Right forelimb (tissue), 1 donor: ENCODE data around the gene ARHGAP19.

ENCODE experiments used
- DNase-seq: peaks from one replicate; pipeline ENCODE4 v3.0.0-alpha.2; 2018

The ARHGAP19 gene

DNA sequence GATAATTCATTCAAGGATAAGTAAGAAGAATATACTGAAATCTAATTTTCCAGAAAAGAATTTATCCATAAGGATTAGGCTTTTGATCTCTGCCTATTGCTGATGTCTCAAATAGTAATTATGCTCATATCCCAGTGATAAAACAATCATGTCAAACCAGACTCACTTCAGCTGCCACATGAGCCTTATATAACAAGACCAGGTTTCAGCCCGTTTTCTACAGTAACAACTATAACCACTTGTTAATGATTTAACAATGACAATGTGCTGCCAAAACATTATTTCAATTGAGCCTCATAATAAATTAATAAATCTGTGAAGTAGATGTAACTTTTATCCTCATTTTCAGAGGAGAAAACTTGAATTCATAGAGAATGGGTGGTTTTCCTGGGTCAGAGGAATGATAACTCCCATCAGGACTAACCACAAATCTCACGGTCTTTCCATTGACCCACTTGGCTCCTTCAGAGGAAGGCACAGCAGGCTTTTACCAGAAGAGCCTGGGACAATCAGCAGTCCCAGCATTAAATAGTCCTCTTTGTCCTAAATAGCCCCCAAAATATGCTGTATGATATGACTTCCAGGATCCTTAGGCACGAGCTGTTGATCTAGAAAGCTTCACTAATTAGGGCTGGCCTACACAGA is 64.2 kb downstream of the ARHGAP19 start:
- DNase-seq: no peak

DNA sequence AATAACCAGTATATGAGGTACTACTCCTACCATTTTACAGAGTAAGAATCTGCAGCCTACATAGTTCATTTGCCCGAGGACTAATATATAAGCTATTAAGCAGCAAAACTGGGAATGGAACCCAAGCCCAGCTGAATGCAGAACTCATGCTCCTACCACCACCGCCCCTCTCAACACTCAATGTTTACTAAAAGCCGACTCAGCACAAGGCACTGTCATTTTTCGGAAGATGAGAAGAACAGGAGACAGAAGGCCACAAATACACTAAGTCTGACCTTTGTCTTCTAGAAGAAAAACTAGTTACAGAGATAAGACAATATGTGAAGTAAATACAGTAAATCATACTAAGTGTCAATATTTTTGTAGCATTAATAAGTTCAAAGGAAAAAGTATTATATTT is 66.0 kb downstream of the ARHGAP19 start:
- no peak for DNase-seq

DNA sequence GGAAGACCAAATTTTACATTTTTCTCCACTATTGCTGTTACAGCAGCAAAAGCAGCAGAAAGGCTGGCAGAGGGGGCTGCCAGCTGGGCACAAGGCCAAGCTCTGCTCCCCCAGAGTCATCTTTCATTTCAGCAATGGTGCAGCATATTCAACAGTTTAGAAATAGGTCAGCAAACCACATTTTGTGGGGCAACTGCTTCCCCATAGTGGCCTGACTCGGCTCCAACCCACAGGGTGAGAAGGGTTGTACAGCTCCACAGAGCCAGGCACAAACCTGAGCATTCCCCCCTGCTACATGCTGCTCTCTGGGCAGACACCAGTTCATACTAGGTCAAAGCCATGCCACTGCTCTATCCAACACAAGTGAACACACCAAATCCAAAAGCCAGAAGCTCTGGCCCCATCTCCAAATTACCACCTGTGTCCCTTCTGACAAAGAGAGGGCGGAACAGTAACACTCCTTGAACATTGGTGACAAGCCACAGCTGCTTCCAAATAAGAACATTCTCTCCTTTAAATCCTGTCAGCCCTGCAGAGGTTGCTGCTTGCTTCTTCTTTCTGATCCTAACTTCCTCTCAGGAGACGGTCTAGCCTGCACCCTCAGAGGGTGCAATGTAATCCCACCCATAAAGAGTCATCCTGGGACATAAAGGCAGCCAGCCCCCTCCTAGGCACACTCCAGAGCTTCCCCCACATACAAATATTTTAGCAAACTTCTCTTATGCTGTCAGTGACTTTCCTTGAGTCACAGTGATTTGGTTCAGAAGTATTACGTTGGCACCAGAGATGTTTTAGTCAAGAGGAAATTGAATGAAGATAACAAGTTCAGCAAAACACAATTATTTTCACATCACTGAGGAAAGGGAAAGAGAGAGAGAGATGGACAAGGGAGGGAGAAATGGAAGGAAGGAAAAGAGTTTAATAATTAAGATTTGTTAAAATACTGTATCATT is 67.7 kb downstream of the ARHGAP19 start:
- no peak for DNase-seq

- no peak for DNase-seq
These were observed 70.0 kb downstream of the ARHGAP19 start for GRCh38 chr10:97222326-97222961.

GRCh38 chr10:97220355-97220754 is 72.1 kb downstream of the ARHGAP19 start:
- no peak for DNase-seq

DNA sequence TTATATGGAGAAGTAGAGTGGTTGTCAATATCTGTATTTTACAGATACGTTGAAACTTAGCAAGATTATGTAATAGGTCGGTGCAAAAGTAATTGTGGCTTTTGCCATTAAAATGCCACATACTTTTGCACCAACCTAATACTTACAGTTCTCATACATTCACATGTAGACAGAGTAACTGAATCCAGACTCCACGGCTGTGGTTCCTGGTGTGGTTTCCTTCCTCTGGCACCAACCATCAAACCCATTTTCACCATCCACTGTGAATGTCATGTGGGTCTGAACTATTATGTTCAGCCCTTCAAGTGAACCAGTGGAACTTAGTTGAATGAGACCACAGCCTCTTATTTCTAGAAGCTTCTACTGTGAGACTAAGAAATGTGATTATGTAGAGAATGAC is 75.1 kb downstream of the ARHGAP19 start:
- no peak for DNase-seq

- no peak for DNase-seq
These were observed 76.7 kb downstream of the ARHGAP19 start for GRCh38 chr10:97215619-97216260.

- no peak for DNase-seq
These were observed 79.0 kb downstream of the ARHGAP19 start for GRCh38 chr10:97213431-97213830.

- no peak for DNase-seq
These were observed 81.2 kb downstream of the ARHGAP19 start for GRCh38 chr10:97211229-97211628.

- peak; percentile 80 for DNase-seq
These were observed 81.9 kb downstream of the ARHGAP19 start for GRCh38 chr10:97210543-97210960.

DNA sequence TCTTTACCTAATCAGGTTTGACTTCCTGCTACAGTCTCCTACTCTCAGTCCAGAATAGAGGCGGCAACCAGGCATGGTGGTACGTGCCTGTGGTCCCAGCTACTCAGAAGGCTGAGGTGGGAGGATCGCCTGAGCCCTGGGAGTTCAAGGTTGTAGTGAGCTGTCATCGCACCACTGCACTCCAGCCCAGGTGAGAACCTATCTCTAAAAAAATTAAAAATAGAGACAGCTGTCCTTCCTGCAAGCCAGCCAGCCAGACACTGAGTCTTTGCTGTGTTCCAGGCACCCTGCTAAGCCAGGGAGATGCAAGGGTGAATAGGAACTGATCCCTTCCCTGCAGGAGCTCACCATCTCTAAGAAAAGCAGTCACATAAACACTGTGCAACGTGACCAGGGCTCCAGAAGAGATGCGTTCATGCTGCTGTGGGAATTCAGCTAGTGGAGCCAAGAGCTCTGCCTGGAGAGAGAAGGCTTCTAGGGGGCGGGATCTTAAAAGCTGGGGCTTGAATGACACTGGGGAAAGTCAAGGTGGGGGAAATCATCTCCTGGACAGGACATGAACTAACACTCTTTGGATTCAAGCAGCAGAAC is 84.6 kb downstream of the ARHGAP19 start:
- DNase-seq: no peak

DNA sequence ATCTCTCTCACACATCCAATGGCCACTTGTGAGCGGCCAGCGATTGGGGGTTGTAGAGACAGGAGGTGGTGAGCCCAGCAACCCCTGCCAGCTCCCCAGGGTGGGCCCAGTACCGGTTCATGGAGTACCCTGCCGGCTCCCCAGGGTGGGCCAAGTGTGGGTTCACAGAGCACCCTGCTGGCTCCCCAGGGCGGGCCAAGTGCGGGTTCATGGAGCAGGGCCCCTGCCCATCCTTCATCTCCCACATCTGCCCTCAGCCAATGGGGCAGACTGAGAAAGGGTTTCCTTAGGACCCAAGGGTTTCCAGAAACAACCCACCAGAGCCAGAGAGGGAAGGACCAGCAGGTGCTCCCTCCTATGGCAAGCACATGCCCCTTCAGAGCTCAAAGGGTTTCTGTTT is 85.3 kb downstream of the ARHGAP19 start:
- no peak for DNase-seq

- no peak for DNase-seq
These were observed 87.4 kb downstream of the ARHGAP19 start for GRCh38 chr10:97204826-97205679.

- no peak for DNase-seq
These were observed 89.2 kb downstream of the ARHGAP19 start for GRCh38 chr10:97203220-97203619.

- no peak for DNase-seq
These were observed 91.8 kb downstream of the ARHGAP19 start for GRCh38 chr10:97200616-97201015.

DNA sequence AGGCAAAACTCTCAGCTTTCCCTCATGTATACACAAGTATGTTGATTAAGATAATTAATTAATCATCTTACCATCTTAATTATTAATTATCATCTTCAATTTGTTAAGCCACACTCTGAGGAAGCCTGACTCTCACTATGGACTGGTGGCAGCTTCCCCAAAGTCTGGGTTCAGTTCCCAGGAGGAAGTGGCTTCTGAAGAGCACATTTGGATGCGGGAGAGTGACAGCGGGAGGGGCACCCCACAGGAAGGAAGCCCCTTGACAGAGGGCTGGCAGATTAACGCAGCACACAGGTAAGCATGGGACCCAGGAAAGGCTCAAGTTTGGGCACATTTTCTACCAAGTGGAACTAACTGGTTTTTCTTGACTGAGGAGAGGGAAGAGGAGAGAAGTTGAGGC is 93.3 kb downstream of the ARHGAP19 start:
- DNase-seq: no peak

- DNase-seq: no peak
These were observed 95.4 kb downstream of the ARHGAP19 start for GRCh38 chr10:97197030-97197500.

GRCh38 chr10:97196223-97197029 is 96.0 kb downstream of the ARHGAP19 start:
- peak; percentile 62 for DNase-seq

DNA sequence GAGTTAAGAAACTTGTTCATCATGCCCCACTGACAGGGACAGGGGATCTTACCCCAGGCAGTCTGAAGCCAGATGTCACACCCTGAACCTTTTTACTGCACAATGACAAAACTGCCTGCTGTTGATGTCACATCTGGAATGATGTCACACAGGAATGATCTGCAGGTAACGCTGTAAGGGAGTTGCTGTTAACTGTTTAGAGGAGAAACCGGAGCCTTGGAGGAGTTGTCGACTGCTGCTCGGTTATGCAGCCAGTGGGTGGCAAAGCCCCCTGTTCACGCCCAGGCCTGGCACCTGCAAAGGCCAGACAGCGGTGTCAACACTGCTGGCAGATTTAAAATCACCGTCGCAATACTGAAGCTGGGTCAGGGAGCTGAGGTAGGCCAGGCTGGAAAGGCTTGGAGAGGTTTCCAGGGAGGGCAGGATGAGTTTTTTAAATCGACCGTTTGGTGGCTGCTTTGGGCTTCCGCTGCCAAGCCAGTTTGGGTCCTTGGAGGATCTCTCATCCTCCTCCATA is 96.7 kb downstream of the ARHGAP19 start:
- no peak for DNase-seq

DNA sequence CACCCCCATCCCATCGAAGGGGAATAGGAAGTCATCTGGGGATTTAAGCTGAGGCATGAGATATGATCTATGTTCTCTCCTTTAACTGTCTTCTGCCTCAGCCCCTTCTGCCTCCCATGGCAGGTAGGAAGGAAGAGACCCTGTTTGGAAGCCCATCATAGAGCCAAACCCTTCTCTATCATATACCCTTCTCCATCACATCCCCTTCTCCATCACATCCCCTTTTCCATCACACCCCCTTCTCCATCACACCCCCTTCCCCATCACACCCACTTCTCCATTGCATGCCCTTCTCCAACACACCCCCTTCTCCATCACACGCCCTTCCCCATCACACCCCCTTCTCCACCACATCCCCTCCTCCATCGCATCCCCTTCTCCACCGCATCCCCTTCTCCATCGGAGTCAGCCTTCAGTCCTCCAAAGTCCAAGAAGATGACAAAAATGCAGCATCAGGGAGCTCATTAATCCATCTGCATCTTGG is 99.4 kb downstream of the ARHGAP19 start:
- no peak for DNase-seq
